ENCODE data around the gene EHD3.

- TF ChIP-seq EZH2 (IDR thresholded peaks at IDR 0.05; ENCODE audit: borderline replicate concordance, low read length): no peak
- no peak for TF ChIP-seq CTCF (IDR thresholded peaks at IDR 0.05; ENCODE audit: low read length)
Observed at GRCh38 chr2:31314761-31315160, 80.8 kb downstream of the EHD3 start.

All from OCI-LY1 (cell line).